IMR-90 (cell line): Measurements from ENCODE around the gene IFNLR1. TPM values are rescaled to one million over a fixed set of nuclear protein-coding genes. Genes with fewer than 3 reads are reported as not detected.

Source experiments
- ATAC-seq: fragments of 200-7000 bp; cut with Tn5 transposase; 2 replicates; pipeline ENCODE4 v1.9.1; 2020; ENCODE audit warnings: low read depth, mild to moderate bottlenecking, moderate library complexity
- BruUV-seq: library from RNA; stranded (reverse); fragments of 400-500 nt; replicated peaks from 2 replicates; lab custom pipeline; 2021; lab: Mats Ljungman, UMichigan
- CTCF ChIA-PET: fragments of 300-600 bp; formaldehyde crosslinking; extraction: SDS; loops from one replicate; lab custom pipeline; 2021; ENCODE audit warnings: antibody characterized with exemption; lab: Yijun Ruan, JAX
- POLR2A ChIA-PET: fragments of 300-600 bp; sonication (Branson Sonifier 250); formaldehyde crosslinking; loops from one replicate; lab custom pipeline; 2022; ENCODE audit warnings: antibody characterized with exemption; ENCODE audit not compliant: unreplicated experiment; lab: Charles Lee
- DNase-seq: peaks from one replicate; pipeline ENCODE4 v3.0.0; 2013
- H2AFZ ChIP-seq: replicated peaks from 2 replicates; pipeline ENCODE3; 2013; ENCODE audit warnings: low read length, mild to moderate bottlenecking; ENCODE audit not compliant: poor library complexity
- H2AK5ac ChIP-seq: 2 replicates; pipeline ENCODE4 v1.6.1; 2013; ENCODE audit warnings: low read depth, low read length, inconsistent platforms
- H2AK9ac ChIP-seq: replicated peaks from 2 replicates; pipeline ENCODE3; 2013; ENCODE audit warnings: mild to moderate bottlenecking, low read depth, low read length, moderate library complexity; ENCODE audit not compliant: poor library complexity
- H2BK120ac ChIP-seq: 2 replicates; pipeline ENCODE4 v1.6.1; 2013; ENCODE audit warnings: low read depth, low read length, inconsistent platforms
- H2BK15ac ChIP-seq: 3 replicates; pipeline ENCODE4 v1.6.1; 2013; ENCODE audit warnings: low read depth, low read length, inconsistent platforms
- H2BK20ac ChIP-seq: 2 replicates; pipeline ENCODE4 v1.6.1; 2013; ENCODE audit warnings: low read depth, mild to moderate bottlenecking, inconsistent platforms, low read length, moderate library complexity
- H2BK5ac ChIP-seq: 2 replicates; pipeline ENCODE4 v1.6.1; 2013; ENCODE audit warnings: mild to moderate bottlenecking, low read depth, low read length, inconsistent platforms; ENCODE audit not compliant: poor library complexity, severe bottlenecking
- H3K14ac ChIP-seq: replicated peaks from 2 replicates; pipeline ENCODE4 v1.6.1; 2013; ENCODE audit warnings: low read depth, low read length, inconsistent platforms
- H3K18ac ChIP-seq: 2 replicates; pipeline ENCODE4 v1.6.1; 2013; ENCODE audit warnings: low read depth, low read length, control low read depth
- H3K23ac ChIP-seq: 2 replicates; pipeline ENCODE4 v1.6.1; 2013; ENCODE audit warnings: low read depth, low read length, inconsistent platforms
- H3K27ac ChIP-seq: 2 replicates; pipeline ENCODE4 v1.5.1; 2013; ENCODE audit warnings: mild to moderate bottlenecking, control low read depth, low read length; ENCODE audit not compliant: insufficient read depth
- H3K27me3 ChIP-seq: 2 replicates; pipeline ENCODE4 v1.6.1; 2013; ENCODE audit warnings: low read length; ENCODE audit not compliant: control insufficient read depth, insufficient read depth
- H3K36me3 ChIP-seq: 2 replicates; pipeline ENCODE4 v1.6.1; 2013; ENCODE audit warnings: low read length, mixed read lengths; ENCODE audit not compliant: control insufficient read depth, insufficient read depth
- H3K4ac ChIP-seq: 2 replicates; pipeline ENCODE4 v1.6.1; 2013; ENCODE audit warnings: low read depth, low read length, inconsistent platforms
- H3K4me1 ChIP-seq: 2 replicates; pipeline ENCODE4 v1.6.1; 2013; ENCODE audit warnings: low read length, mixed read lengths; ENCODE audit not compliant: control insufficient read depth, insufficient read depth
- H3K4me2 ChIP-seq: 2 replicates; pipeline ENCODE4 v1.6.1; 2013; ENCODE audit warnings: low read depth, mild to moderate bottlenecking, control low read depth, low read length, moderate library complexity
- H3K4me3 ChIP-seq: 2 replicates; pipeline ENCODE4 v1.5.1; 2013; ENCODE audit warnings: low read depth, mild to moderate bottlenecking, control low read depth, low read length, moderate library complexity; ENCODE audit not compliant: insufficient read depth
- H3K56ac ChIP-seq: 2 replicates; pipeline ENCODE4 v1.6.1; 2013; ENCODE audit warnings: low read length, inconsistent platforms; ENCODE audit not compliant: insufficient read depth; ENCODE audit errors: extremely low read depth
- H3K79me1 ChIP-seq, 2 experiments: 2 replicates each; pipeline ENCODE4 v1.6.1; 2013; ENCODE audit warnings: low read length in 2 of 2, inconsistent platforms in 1 of 2, low read depth in 1 of 2
- H3K9ac ChIP-seq: 2 replicates; pipeline ENCODE4 v1.6.1; 2013; ENCODE audit warnings: low read depth, low read length, control low read depth
- H3K9me1 ChIP-seq: 2 replicates; pipeline ENCODE4 v1.6.1; 2013; ENCODE audit warnings: low read length, inconsistent platforms; ENCODE audit not compliant: insufficient read depth
- H3K9me3 ChIP-seq: 2 replicates; pipeline ENCODE4 v1.6.1; 2013; ENCODE audit warnings: low read length; ENCODE audit not compliant: control insufficient read depth, insufficient read depth
- H4K20me1 ChIP-seq: 2 replicates; pipeline ENCODE4 v1.6.1; 2013; ENCODE audit warnings: low read length, inconsistent platforms; ENCODE audit not compliant: insufficient read depth
- H4K5ac ChIP-seq: 2 replicates; pipeline ENCODE4 v1.6.1; 2013; ENCODE audit warnings: mild to moderate bottlenecking, low read depth, low read length, control low read depth
- H4K8ac ChIP-seq, 2 experiments: 2 replicates each; pipeline ENCODE4 v1.6.1; 2013; ENCODE audit warnings: low read depth in 2 of 2, low read length in 2 of 2, control low read depth in 1 of 2, inconsistent platforms in 1 of 2
- H4K91ac ChIP-seq: 2 replicates; pipeline ENCODE4 v1.6.1; 2013; ENCODE audit warnings: low read depth, low read length, inconsistent platforms; ENCODE audit not compliant: insufficient read depth
- ELK1 ChIP-seq: fragments of 150-350 bp; IDR thresholded peaks from 2 replicates; pipeline ENCODE4 v1.6.1; 2016; ENCODE audit warnings: low read depth, mild to moderate bottlenecking, low read length, moderate library complexity, borderline replicate concordance
- FOS ChIP-seq: fragments of 150-350 bp; IDR thresholded peaks from 2 replicates; pipeline ENCODE4 v1.6.1; 2016; ENCODE audit warnings: low read depth, low read length
- MAZ ChIP-seq: IDR thresholded peaks from 2 replicates; pipeline ENCODE4 v1.6.1; 2012; ENCODE audit warnings: low read depth, mild to moderate bottlenecking, low read length, improper control_type of control experiment, moderate library complexity, borderline replicate concordance
- RFX5 ChIP-seq: IDR thresholded peaks from 2 replicates; pipeline ENCODE4 v1.8.0; 2012; ENCODE audit warnings: low read depth, mild to moderate bottlenecking, low read length, moderate library complexity
- SMC3 ChIP-seq: fragments of 150-350 bp; IDR thresholded peaks from 2 replicates; pipeline ENCODE4 v1.6.1; 2016; ENCODE audit warnings: low read depth, mild to moderate bottlenecking, antibody characterized with exemption, low read length, moderate library complexity
- WGBS, 2 experiments: methylation state at CpG; one replicate each; pipeline versions ENCODE4 v1.1.5 to v1.1.7; 2013; ENCODE audit warnings: missing lambda C conversion rate in 2 of 2; ENCODE audit not compliant: insufficient read length in 1 of 2; ENCODE audit errors: extremely low coverage in 2 of 2; 5-methylcytosine and 5-hydroxymethylcytosine counted together
- dilution Hi-C: fragments of 300-500 bp; cut with HindIII; formaldehyde crosslinking; loops from one replicate; pipeline ENCODE4 v1.14.3; 2018; ENCODE audit warnings: low sequenced_read_pairs; ENCODE audit not compliant: unreplicated experiment
- in situ Hi-C: fragments of 300-500 bp; cut with MboI; formaldehyde crosslinking; loops from 3 replicates; pipeline ENCODE4 v1.14.3; 2019; ENCODE audit warnings: low sequenced_read_pairs, inconsistent platforms, mixed read lengths
- intact Hi-C: fragments of 100-400 bp; cut with micrococcal nuclease; formaldehyde crosslinking; loops from 2 replicates; pipeline ENCODE4 v1.10.0; 2022
- polyA plus RNA-seq, 3 experiments: library from polyadenylated mRNA; depleted of rRNA; stranded (reverse); fragments of >200 nt; gene quantifications; 2 replicates each; pipeline ENCODE4 v1.2.3, GENCODE V29; 2012; ENCODE audit warnings: low replicate concordance in 1 of 3
- total RNA-seq: library from RNA; depleted of rRNA; stranded (reverse); fragments of >200 nt; gene quantifications from 2 replicates; pipeline ENCODE4 v1.2.3, GENCODE V29; 2012

The IFNLR1 gene
- total and polyA plus RNA-seq, 2 of the 4 experiments (the other 2 are of a cell fraction), result not detected

- Histone ChIP-seq H3K4me1 (peaks cover 5% of the 10 kb centered on the region), H2AFZ (peak overlapping the region; percentile 58), H3K79me1 (no peaks in the 10 kb centered on the region), H2BK5ac (no peak overlapping the region), H3K14ac (no peak overlapping the region), H3K4me3 (no peak overlapping the region), H3K9ac (no peak overlapping the region), H3K27ac (no peak overlapping the region), H2BK120ac (no peak overlapping the region), H3K4ac (no peak overlapping the region), H2BK15ac (no peak overlapping the region), H3K9me3 (no peaks in the 10 kb centered on the region), H4K20me1 (no peaks in the 10 kb centered on the region), H3K27me3 (peaks cover 55% of the 10 kb centered on the region), H4K8ac (no peak overlapping the region), H4K5ac (no peak overlapping the region), H3K9me1 (peaks cover 5% of the 10 kb centered on the region; the same call in 1 of the 2 replicates), H2AK5ac (no peak overlapping the region), H2AK9ac (no peak overlapping the region), H3K18ac (no peak overlapping the region), H3K56ac (no peak overlapping the region), H3K23ac (no peak overlapping the region), H4K91ac (no peak overlapping the region), H2BK20ac (no peak overlapping the region), H3K36me3 (no peaks in the 10 kb centered on the region), H3K4me2 (no peak overlapping the region)
- ChIA-PET POLR2A (no interaction called here), CTCF (interaction anchor here (0.6 kb wide), 2 partner anchors 238 to 774 kb away, joined by 3 read pairs; no protein-coding TSS in a partner anchor)
- BruUV-seq, result no TSS peak
- 65% methylated on average over 5 of the region's 10 CpGs; no CpG with 5 or more reads in 1 of the 2 experiments for WGBS, 2 experiments
- no peak for DNase-seq
- no peak for TF ChIP-seq FOS
- TF ChIP-seq ELK1, result no peak
- no peak for TF ChIP-seq SMC3
- no peak for TF ChIP-seq RFX5
- no peak for TF ChIP-seq MAZ
- ATAC-seq, result no peak
- intact Hi-C loops (loop anchor here (5.0 kb wide), 1 partner anchor 44 kb away; no protein-coding TSS in a partner anchor), in situ Hi-C loops (no loop called here), dilution Hi-C loops (no loop called here)
Observed at GRCh38 chr1:24152631-24153494, 34.2 kb downstream of the IFNLR1 start.
